HG03039 (cell line): ENCODE data around the gene CTSA.

Experiments used
- ATAC-seq: cut with Tn5 transposase; IDR thresholded peaks from one replicate; pipeline ENCODE4 v1.9.1; 2021; ENCODE audit warnings: mild to moderate bottlenecking, moderate library complexity; ENCODE audit not compliant: unreplicated experiment

The CTSA gene

DNA sequence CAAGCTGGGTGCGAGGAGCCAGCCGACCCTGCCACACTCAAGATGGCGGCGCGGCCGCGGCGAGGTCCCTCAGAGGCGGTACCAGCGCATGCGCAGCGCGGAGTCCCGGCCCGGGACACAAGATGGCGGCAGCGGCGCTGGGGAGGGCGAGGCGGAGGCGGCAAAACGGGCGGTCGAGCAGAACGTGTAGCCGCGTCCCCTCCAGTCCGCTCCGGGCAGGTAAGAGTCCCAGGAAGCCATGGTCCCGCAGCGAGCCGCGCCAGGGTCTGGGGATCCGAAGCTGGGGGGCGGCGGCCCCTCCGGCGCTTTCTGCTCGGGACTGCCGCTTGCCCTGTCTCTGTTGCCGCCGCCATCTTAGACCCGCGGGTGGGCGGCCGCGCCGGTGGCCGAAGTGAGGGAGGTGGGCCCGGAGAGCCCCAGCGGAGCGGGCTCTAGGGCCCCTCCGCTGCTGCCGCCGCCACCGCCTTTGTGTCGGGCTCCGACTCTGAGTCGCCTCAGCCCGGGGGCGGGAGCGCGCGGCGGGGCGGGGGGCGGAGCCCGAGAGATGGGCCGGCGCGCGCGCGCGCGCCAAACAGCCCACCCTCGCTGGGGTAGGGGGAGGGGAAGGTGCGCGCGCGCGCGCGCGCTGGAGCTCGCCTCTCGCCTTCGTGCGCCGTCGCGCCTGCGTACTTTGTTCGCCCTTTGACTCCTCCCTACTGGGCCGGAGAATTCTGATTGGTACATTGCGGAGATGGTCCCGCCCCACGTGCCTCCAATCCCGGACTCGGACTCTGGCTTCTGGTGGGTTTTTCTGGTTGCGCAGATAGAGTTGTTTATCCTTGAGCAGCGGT lies 43.7 kb downstream of the CTSA start, which contains the start of gene PCIF1:
Gene PCIF1 (plus strand): TSS at position 98 of the 830 bp plus-strand sequence. CDS start 4,317 bp downstream, outside the sequence.
- ATAC-seq = peak; percentile 80

DNA sequence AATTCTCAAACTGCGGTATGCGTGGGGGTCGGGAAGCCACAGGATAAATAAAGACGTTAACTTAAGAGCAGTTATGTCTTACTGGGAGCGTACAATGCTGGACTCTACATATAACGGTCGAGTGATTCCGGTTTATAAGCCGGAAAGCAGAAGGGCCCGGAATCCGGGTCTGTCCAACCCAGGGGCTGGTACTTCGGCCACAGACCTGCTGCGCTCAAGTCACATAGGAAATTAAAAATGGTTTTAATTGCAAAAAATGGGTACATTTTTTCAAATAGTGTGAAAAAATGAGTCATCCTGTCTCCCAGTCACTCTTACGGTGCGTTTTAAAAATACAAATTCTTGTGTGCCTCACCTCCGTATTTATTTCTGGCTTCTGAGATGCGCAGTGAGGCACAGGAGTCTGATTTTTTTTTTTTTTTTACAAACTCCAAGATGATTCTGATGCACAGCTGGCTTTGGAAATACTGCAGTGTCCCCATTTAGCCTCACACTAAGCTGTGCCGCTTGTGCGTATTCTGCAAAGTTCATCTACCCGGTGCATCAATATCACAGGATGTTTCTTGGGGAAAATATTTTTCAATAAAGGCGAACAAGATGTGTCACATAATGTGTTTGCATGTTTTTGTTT lies 44.4 kb downstream of the CTSA start:
- peak; percentile 20 for ATAC-seq

DNA sequence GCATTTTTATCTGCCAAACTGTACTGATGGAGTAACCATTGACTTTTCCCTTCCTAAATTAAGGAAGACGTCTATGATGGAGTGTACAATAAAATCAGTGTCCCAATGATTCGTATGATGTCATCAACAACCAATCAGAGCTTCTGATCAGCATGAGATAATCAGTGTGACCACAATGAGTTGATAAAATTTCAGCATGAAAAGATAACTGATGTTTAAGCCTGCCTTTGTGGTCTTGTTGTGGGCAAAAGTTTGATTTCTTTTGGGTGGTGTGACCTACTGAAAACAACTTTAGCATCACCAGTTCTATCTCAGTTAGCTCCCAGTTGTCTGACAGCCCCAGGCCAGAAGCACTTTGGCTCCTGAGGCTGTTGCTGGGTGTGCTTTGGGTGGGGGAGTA lies 46.6 kb downstream of the CTSA start:
- no peak for ATAC-seq

DNA sequence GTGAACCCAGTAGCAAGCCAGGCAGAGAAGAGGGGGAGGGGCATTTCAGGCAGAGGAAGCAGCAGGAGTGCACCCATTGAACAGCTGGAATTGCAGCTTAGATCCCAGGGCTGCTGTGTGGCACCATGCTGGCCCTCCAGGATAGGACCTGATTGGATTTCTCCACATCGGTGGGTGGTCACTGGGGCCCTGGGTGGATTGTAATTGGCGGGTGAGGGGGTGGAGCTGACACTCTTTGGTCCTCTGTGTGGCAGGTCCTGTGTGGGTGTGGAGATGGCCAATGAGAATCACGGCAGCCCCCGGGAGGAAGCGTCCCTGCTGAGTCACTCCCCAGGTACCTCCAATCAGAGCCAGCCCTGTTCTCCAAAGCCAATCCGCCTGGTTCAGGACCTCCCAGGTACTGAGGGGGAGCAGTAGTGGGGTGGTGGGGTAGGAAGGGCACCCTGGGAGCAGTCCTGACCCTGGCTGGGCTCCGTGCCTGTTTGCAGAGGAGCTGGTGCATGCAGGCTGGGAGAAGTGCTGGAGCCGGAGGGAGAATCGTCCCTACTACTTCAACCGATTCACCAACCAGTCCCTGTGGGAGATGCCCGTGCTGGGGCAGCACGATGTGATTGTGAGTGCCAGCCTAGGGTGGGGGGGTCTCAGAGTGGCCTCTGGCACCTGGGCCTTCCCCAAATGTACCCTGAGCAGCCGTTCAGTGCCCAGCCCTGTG lies 47.7 kb downstream of the CTSA start:
- no peak for ATAC-seq

DNA sequence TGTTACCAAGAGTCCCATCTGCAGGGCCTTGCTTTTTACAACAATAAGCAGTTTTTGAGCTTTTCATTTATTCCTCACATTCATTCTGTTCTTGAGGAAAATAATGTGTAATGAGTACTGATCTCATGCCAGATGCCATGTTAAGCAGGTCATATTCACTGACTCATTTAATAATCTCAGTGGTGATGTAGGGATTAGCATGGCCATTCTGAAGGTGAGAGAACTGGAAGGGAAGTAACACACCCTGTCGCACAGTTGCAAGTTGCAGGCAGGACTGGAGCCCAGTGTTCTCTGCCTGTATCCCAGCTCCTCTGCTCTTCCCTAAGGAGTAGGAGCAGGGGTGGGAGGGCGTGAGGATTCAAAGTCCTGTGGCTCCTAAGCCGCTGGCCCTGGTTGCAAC lies 48.9 kb downstream of the CTSA start:
- ATAC-seq = no peak

DNA sequence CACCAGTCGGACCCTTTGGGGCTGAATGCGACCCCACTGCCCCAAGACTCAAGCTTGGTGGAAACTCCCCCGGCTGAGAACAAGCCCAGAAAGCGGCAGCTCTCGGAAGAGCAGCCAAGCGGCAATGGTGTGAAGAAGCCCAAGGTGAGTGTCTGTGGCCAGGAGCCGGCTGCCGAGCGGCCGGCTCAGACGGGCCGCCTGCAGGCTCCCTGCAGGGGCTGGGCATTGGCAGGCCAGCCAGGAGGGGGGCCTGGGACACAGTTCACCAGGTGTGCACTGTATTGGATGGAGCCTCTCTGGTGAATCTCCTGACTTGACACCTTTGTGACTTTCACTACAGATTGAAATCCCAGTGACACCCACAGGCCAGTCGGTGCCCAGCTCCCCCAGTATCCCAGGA lies 49.3 kb downstream of the CTSA start:
- no peak for ATAC-seq

DNA sequence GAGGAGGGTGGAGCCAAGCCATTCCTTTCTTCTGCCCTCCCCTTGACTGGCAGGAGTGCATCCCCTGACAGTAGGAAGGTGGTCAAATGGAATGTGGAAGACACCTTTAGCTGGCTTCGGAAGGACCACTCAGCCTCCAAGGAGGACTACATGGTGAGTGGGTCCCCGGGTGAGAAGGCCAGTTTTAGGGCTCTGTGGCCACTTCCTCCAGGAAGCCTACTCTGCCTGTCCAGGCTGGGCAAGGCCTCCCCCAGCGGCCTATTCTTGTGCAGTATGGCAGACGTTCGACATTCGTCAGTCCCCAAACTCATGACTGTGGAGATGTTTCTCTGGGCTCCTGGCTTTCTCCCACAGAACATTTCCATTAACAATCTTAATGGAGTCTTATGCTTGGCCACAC lies 52.5 kb downstream of the CTSA start:
- no peak for ATAC-seq

DNA sequence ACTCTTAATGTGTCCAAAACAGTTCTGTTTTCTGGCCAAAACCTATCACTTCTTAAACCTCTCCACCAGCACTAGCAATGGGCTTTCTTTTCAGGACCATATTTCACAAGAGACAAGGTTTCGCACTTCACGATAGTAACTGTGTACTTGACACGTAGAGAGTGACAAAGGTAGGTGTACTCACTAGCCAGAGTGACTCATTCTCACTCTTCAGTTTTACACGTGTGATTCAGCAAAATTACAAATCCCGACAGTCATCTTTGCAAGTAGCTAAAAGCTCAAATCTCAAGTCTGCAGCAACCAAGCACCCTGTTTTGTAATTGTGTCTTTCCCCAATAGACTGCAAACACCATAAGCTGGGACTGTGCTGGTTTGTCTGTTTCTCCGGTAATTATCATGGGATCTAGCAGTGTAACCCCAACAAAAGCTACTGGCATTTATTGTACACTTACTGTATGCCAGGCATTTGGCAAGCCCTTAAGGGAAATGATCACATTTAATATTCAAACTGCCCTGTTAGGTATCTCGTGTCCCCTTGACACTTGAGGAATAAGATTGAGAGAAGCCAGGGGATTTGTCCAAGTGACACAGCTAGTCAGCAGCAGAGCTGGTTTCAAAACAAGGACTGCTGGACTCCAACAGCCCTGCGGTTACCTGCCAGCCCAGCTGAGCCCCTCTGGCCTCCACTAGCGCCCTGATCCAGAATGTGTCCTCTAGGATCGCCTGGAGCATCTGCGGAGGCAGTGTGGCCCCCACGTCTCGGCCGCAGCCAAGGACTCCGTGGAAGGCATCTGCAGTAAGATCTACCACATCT lies 53.2 kb downstream of the CTSA start:
- ATAC-seq = no peak

DNA sequence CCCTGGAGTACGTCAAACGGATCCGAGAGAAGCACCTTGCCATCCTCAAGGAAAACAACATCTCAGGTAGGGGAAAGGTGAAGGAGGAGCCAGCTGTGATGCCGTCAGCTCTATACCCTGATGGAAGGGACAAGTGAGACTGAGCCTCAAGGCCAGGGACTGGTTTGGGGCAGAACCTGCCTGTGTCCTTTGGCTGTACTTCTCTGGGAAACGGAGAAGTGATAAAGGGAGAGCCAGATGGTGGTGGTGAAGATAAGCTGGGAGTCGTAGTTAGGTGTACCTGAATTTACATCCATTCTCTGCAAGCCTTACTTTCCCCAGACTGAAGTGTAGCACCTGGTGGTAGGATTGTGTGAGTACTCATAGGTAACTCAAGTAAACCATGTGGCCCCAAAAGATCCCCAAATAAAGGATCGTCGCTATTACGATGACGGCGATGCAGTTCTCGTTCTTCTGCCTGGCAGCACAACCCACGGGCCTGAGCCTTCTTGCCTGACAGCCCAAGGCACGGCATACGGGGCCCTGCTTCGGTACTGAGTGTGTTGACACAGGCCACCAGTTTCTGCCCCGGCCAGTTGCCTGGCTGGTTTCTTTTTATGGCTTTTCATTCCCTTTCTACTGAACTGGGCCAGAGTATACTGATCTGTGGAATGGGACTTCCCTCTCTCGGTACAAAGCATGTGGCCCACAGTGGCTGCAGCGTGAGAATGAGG lies 54.0 kb downstream of the CTSA start:
- no peak for ATAC-seq

DNA sequence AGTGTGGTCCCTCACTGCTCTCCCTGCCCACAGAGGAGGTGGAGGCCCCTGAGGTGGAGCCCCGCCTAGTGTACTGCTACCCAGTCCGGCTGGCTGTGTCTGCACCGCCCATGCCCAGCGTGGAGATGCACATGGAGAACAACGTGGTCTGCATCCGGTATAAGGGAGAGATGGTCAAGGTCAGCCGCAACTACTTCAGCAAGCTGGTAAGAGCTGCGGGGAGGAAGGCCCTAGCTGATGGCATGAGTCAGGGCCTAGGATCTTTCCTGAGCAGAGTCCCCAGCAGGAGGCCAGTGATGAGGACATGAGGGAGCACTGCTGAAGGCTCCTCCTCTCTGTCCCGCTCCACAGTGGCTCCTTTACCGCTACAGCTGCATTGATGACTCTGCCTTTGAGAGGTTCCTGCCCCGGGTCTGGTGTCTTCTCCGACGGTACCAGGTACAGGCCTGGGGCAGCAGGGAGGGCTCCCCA lies 54.6 kb downstream of the CTSA start:
- ATAC-seq = no peak

DNA sequence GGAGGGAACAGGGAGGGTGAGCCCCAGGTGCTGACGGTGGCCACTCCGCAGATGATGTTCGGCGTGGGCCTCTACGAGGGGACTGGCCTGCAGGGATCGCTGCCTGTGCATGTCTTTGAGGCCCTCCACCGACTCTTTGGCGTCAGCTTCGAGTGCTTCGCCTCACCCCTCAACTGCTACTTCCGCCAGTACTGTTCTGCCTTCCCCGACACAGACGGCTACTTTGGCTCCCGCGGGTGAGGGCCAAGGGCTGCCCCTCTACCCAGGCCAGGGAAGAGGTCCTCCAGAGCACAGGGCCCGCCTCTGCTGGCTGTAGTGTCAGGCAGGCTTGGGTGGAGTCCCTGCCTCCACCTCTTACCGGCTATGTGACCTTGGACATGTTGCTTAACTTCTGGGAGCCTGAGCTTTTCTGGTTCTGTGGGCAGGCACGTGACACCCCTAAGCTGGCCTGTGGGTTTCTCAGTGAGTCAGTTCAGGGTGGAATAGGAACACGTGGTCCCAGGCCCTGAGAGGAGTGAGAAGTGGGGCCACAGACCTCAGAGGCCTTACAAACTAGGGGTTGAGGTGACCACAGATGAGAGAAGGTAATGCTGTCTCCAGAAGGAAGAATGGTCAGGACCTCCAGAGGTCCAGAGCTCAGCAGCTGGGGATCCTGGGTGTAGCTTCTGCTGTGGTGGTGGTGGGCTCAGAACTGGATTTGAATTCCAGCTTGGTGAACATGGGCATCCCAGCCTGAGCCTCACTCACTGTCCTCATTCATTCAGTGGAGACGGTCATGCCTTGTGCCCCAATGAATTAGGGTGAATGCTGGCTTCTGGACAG lies 55.2 kb downstream of the CTSA start:
- ATAC-seq = no peak

DNA sequence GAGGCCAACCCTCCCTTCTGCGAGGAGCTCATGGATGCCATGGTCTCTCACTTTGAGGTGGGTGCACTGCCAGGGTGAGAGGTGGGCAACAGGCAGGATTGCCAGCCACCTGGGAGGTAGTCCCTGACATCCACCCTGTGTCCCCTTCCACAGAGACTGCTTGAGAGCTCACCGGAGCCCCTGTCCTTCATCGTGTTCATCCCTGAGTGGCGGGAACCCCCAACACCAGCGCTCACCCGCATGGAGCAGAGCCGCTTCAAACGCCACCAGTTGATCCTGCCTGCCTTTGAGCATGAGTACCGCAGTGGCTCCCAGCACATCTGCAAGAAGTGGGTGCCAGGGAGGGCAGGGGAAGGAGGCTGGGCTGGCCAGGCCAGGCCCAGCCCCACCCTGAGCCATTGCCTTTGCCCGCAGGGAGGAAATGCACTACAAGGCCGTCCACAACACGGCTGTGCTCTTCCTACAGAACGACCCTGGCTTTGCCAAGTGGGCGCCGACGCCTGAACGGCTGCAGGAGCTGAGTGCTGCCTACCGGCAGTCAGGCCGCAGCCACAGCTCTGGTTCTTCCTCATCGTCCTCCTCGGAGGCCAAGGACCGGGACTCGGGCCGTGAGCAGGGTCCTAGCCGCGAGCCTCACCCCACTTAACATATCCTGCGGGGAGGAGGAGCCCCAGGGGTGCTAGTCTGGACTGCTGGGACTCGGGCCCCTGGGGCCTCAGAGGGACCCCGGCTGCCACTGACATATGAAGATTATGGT lies 56.2 kb downstream of the CTSA start:
- ATAC-seq = no peak

DNA sequence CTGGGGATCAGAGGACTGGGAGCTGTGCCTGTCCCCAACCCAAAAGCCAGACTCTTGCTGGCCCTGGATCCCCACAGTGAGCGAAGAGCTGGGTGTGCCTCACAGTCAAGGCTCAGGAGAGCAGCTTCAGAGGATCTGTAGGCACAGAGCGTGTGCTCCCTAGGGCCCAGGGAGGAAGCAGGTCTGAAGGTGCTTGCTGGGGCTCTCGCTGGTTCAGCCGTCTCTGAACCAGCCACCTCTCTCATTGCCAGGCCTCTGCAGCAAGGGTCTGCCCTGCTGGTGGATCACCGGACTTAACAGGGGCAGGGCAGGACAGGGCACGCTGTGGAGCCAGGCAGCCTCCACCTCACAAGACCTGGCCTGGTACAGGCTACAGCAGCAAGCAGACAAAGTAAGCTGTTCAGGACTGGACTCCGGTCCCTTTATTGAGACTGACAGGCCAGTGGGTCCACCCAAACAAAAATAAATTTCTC lies 57.2 kb downstream of the CTSA start:
- ATAC-seq = no peak
